ENCODE results near the gene TTI1.

GRCh38 chr20:37938954-37939353 is 94.3 kb downstream of the TTI1 start:
- TF ChIP-seq POLR2A (IDR thresholded peaks at IDR 0.05; ENCODE audit: insufficient read depth in 1 of 2, low read depth in 2 of 2, low read length in 2 of 2) (no peak), ZNF512 (CRISPR knock-in tag; IDR thresholded peaks at IDR 0.05) (no peak), SP1 (IDR thresholded peaks at IDR 0.05) (no peak), SP1 (CRISPR knock-in tag; IDR thresholded peaks at IDR 0.05) (no peak)

Measured in HepG2 (cell line).